Endothelial cell of umbilical vein (primary cell): Measurements from ENCODE around the gene RGS2. TPM values are rescaled to one million over a fixed set of nuclear protein-coding genes. Genes with fewer than 3 reads are reported as not detected.

Experiments used
- BruUV-seq: library from RNA; stranded (reverse); fragments of 400-500 nt; replicated peaks from 2 replicates; lab custom pipeline; 2021; lab: Mats Ljungman, UMichigan
- CTCF ChIA-PET: fragments of 300-600, 350-600 bp; sonication (Branson Sonifier 250); formaldehyde crosslinking; loops from one replicate; lab custom pipeline; 2021; ENCODE audit warnings: antibody characterized with exemption, inconsistent platforms; lab: Charles Lee
- POLR2A ChIA-PET: fragments of 300-600, 350-600 bp; sonication (Branson Sonifier 250); formaldehyde crosslinking; loops from one replicate; lab custom pipeline; 2021; ENCODE audit warnings: antibody characterized with exemption, inconsistent platforms; lab: Charles Lee
- DNase-seq: peaks from one replicate; pipeline ENCODE4 v3.0.0-alpha.2; 2011; ENCODE audit warnings: low read depth, low spot score
- FAIRE-seq: peaks from 2 replicates; lab custom pipeline; 2011; peaks lifted over from hg19 to GRCh38; lab: Jason Lieb, UNC
- H2AFZ ChIP-seq: 2 replicates; pipeline ENCODE4 v1.6.0; 2012; ENCODE audit warnings: low read depth, low read length, control low read depth, inconsistent platforms
- H3K27ac ChIP-seq: 2 replicates; pipeline ENCODE4 v1.5.1; 2011; ENCODE audit warnings: low read depth, mild to moderate bottlenecking, control low read depth, low read length, moderate library complexity; ENCODE audit not compliant: insufficient read depth
- H3K27me3 ChIP-seq, 2 experiments: 2 replicates each; pipeline versions ENCODE4 v1.6.0 to v1.6.1; 2011; ENCODE audit warnings: low read length in 2 of 2, mixed read lengths in 1 of 2; ENCODE audit not compliant: control insufficient read depth in 2 of 2, insufficient read depth in 2 of 2
- H3K36me3 ChIP-seq, 2 experiments: 2 replicates in 1 of 2; 3 replicates in 1 of 2; pipeline ENCODE4 v1.5.1; 2011; ENCODE audit warnings: low read length in 2 of 2, mild to moderate bottlenecking in 1 of 2, moderate library complexity in 1 of 2; ENCODE audit not compliant: control insufficient read depth in 2 of 2, insufficient read depth in 2 of 2; ENCODE audit errors: extremely low read depth in 1 of 2
- H3K4me1 ChIP-seq: 3 replicates; pipeline ENCODE4 v1.5.1; 2011; ENCODE audit warnings: mild to moderate bottlenecking, low read length; ENCODE audit not compliant: control insufficient read depth, insufficient read depth; ENCODE audit errors: extremely low read depth
- H3K4me2 ChIP-seq: 2 replicates; pipeline ENCODE4 v1.6.1; 2011; ENCODE audit warnings: low read length, control low read depth, mixed read lengths; ENCODE audit not compliant: insufficient read depth
- H3K4me3 ChIP-seq, 3 experiments: fragments of 200-600 bp in 1 of 3; sonication (generic), shearing (Covaris generic) in 1 of 3; replicated peaks in 1 of 3; 2 replicates each; pipeline ENCODE4 v1.5.1; 2011 to 2016; ENCODE audit warnings: control low read depth in 3 of 3, low read length in 3 of 3, mild to moderate bottlenecking in 2 of 3, inconsistent platforms in 1 of 3, low read depth in 1 of 3, moderate library complexity in 1 of 3; ENCODE audit not compliant: insufficient read depth in 1 of 3
- H3K79me2 ChIP-seq: 2 replicates; pipeline ENCODE4 v1.6.0; 2012; ENCODE audit warnings: low read length, inconsistent platforms; ENCODE audit not compliant: control insufficient read depth, insufficient read depth
- H3K9ac ChIP-seq: replicated peaks from 2 replicates; pipeline ENCODE3; 2011; ENCODE audit warnings: low read length, control low read depth; ENCODE audit not compliant: insufficient read depth; ENCODE audit errors: extremely low read depth
- H3K9me1 ChIP-seq: replicated peaks from 3 replicates; pipeline ENCODE4 v1.6.0; 2011; ENCODE audit warnings: mild to moderate bottlenecking, low read length; ENCODE audit not compliant: control insufficient read depth, insufficient read depth; ENCODE audit errors: extremely low read depth
- H3K9me3 ChIP-seq: replicated peaks from 2 replicates; pipeline ENCODE4 v1.5.1; 2012; ENCODE audit warnings: low read length, inconsistent platforms; ENCODE audit not compliant: control insufficient read depth, insufficient read depth
- H4K20me1 ChIP-seq: replicated peaks from 2 replicates; pipeline ENCODE3; 2011; ENCODE audit warnings: mild to moderate bottlenecking, low read length; ENCODE audit not compliant: control insufficient read depth, insufficient read depth; ENCODE audit errors: extremely low read depth
- CTCF ChIP-seq, 2 donors: IDR thresholded peaks; 1 replicate in 1 of 2; 2 replicates in 1 of 2; pipeline ENCODE4 v1.5.1; 2011; ENCODE audit warnings: low read length in 2 of 2, mild to moderate bottlenecking in 2 of 2, moderate library complexity in 2 of 2, control low read depth in 1 of 2, inconsistent platforms in 1 of 2, low read depth in 1 of 2; ENCODE audit not compliant: insufficient read depth in 1 of 2; ENCODE audit errors: extremely low read depth in 1 of 2
- EZH2 ChIP-seq: IDR thresholded peaks from 2 replicates; pipeline ENCODE4 v1.6.1; 2012; ENCODE audit warnings: borderline replicate concordance, low read depth, mild to moderate bottlenecking, moderate library complexity, low read length, inconsistent platforms; ENCODE audit not compliant: severe bottlenecking
- FOS ChIP-seq: IDR thresholded peaks from 2 replicates; pipeline ENCODE4 v1.6.1; 2011; ENCODE audit warnings: mild to moderate bottlenecking, low read length, moderate library complexity, borderline replicate concordance; ENCODE audit not compliant: insufficient read depth
- GATA2 ChIP-seq: IDR thresholded peaks from 2 replicates; pipeline ENCODE4 v1.7.0; 2011; ENCODE audit warnings: low read depth, mild to moderate bottlenecking, moderate library complexity, mixed read lengths, low read length; ENCODE audit not compliant: insufficient read length, insufficient read depth
- JUN ChIP-seq: IDR thresholded peaks from 2 replicates; pipeline ENCODE4 v1.6.1; 2011; ENCODE audit warnings: borderline replicate concordance, low read depth; ENCODE audit not compliant: insufficient read length, insufficient read depth
- MAX ChIP-seq: IDR thresholded peaks from 2 replicates; pipeline ENCODE4 v1.6.1; 2011; ENCODE audit not compliant: insufficient read depth, insufficient read length
- MYC ChIP-seq: IDR thresholded peaks from one replicate; pipeline ENCODE4 v1.6.1; 2011; ENCODE audit warnings: mild to moderate bottlenecking, low read depth, low read length
- POLR2A ChIP-seq: IDR thresholded peaks from 2 replicates; pipeline ENCODE4 v1.6.1; 2012; ENCODE audit warnings: low read depth, mild to moderate bottlenecking, control low read depth, low read length
- POLR2AphosphoS5 ChIP-seq: IDR thresholded peaks from 2 replicates; pipeline ENCODE4 v1.6.1; 2012; ENCODE audit warnings: low read depth, mild to moderate bottlenecking, control low read depth, low read length, moderate library complexity; ENCODE audit not compliant: insufficient read depth
- dilution Hi-C: fragments of 300-500 bp; cut with MboI; formaldehyde crosslinking; loops from one replicate; pipeline ENCODE4 v1.15.0; 2019; ENCODE audit warnings: low sequenced_read_pairs; ENCODE audit not compliant: extremely low pct_ligation_motif_present
- intact Hi-C: fragments of 100-400 bp; cut with micrococcal nuclease; formaldehyde crosslinking; loops from one replicate; pipeline ENCODE4 v1.10.0; 2022
- polyA plus RNA-seq, 4 experiments: library from polyadenylated mRNA; depleted of rRNA in 3 of 4; stranded (reverse) in 3 of 4; unstranded in 1 of 4; fragments of >200 nt; gene quantifications; 2 replicates each; pipeline versions ENCODE4 v1.2.1 to v1.2.3, GENCODE V29; 2011 to 2012; ENCODE audit warnings: missing spikeins in 1 of 4
- total RNA-seq: library from RNA; stranded (reverse); gene quantifications from 2 replicates; pipeline ENCODE4 v1.2.3, GENCODE V29; 2021

The RGS2 gene
- total and polyA plus RNA-seq, 2 donors (not counting 3 experiments of a cell fraction or from before 2014, with no cell fraction given), result 6.1 to 9.1 TPM

- H3K9me1 ChIP-seq, result no peaks in the 10 kb centered on the region
- FAIRE-seq (no peak), DNase-seq (no peak)
- H4K20me1 ChIP-seq, result no peaks in the 10 kb centered on the region
- no peak overlapping the region for H3K9ac ChIP-seq
- intact Hi-C loops (no loop called here), dilution Hi-C loops (loop anchor here (25.0 kb wide), 2 partner anchors 209 to 316 kb away; no protein-coding TSS in a partner anchor)
- H3K79me2 ChIP-seq, result no peaks in the 10 kb centered on the region
- no TSS peak for BruUV-seq
- no peaks in the 10 kb centered on the region for H3K9me3 ChIP-seq
- no peak overlapping the region for H3K27ac ChIP-seq
- H2AFZ ChIP-seq, result peak overlapping the region; percentile 36
- H3K27me3 ChIP-seq, result no peaks in the 10 kb centered on the region
- TF ChIP-seq FOS, result no peak
- no peak for TF ChIP-seq MAX
- no peak for TF ChIP-seq POLR2A
- TF ChIP-seq CTCF (IDR thresholded peaks at IDR 0.05; ENCODE audit: extremely low read depth in 1 of 2, insufficient read depth in 1 of 2, low read depth in 1 of 2, low read length in 2 of 2), result no peak
- ChIA-PET POLR2A (no interaction called here), CTCF (interaction anchor here (1.2 to 14.8 kb wide), 7 partner anchors 11 to 329 kb away, joined by 3 to 550 read pairs (median 7); no protein-coding TSS in a partner anchor)
- no peak overlapping the region for H3K4me2 ChIP-seq
- H3K36me3 ChIP-seq, result no peaks in the 10 kb centered on the region
- H3K4me3 ChIP-seq, result no peak overlapping the region
- peaks cover 22% of the 10 kb centered on the region for H3K4me1 ChIP-seq
Observed at GRCh38 chr1:192803501-192803900, 5.3 kb upstream of the RGS2 start.

GRCh38 chr1:192805832-192806323, 3.0 kb upstream of the RGS2 start:
- ChIA-PET CTCF (interaction anchor here (0.7 to 14.8 kb wide), 16 partner anchors 56 to 333 kb away, joined by 3 to 550 read pairs (median 6); partner anchors contain the start of gene GLRX2), POLR2A (no interaction called here)
- Histone ChIP-seq H3K4me3 (no peak overlapping the region), H3K9me1 (no peaks in the 10 kb centered on the region), H3K79me2 (peaks cover 15% of the 10 kb centered on the region), H3K36me3 (no peaks in the 10 kb centered on the region), H3K4me2 (peak overlapping the region; percentile 9), H2AFZ (no peak overlapping the region), H3K9ac (no peak overlapping the region), H4K20me1 (no peaks in the 10 kb centered on the region), H3K27ac (peak overlapping the region; percentile 97), H3K27me3 (no peaks in the 10 kb centered on the region), H3K4me1 (peaks cover 31% of the 10 kb centered on the region), H3K9me3 (no peaks in the 10 kb centered on the region)
- no TSS peak for BruUV-seq
- FAIRE-seq (peak; percentile 87), DNase-seq (peak; percentile 88)
- dilution Hi-C loops (loop anchor here (25.0 kb wide), 2 partner anchors 206 to 319 kb away; no protein-coding TSS in a partner anchor), intact Hi-C loops (loop anchor here (1.0 to 5.0 kb wide), 4 partner anchors 213 to 376 kb away; no protein-coding TSS in a partner anchor)
- no peak for TF ChIP-seq MAX
- TF ChIP-seq EZH2, result no peak
- TF ChIP-seq POLR2AphosphoS5, result no peak
- peak; percentile 49 to 50 for TF ChIP-seq CTCF (IDR thresholded peaks at IDR 0.05; ENCODE audit: extremely low read depth in 1 of 2, insufficient read depth in 1 of 2, low read depth in 1 of 2, low read length in 2 of 2)
- peak; percentile 93 for TF ChIP-seq JUN
- TF ChIP-seq MYC, result no peak
- TF ChIP-seq FOS, result peak; percentile 43
- TF ChIP-seq GATA2, result peak; percentile 88
- no peak for TF ChIP-seq POLR2A
